ENCODE measurements around the gene MEG3.
A peak's percentile ranks its signal among the peaks of the same experiment; 100 is the strongest.

Gene MEG3

DNA sequence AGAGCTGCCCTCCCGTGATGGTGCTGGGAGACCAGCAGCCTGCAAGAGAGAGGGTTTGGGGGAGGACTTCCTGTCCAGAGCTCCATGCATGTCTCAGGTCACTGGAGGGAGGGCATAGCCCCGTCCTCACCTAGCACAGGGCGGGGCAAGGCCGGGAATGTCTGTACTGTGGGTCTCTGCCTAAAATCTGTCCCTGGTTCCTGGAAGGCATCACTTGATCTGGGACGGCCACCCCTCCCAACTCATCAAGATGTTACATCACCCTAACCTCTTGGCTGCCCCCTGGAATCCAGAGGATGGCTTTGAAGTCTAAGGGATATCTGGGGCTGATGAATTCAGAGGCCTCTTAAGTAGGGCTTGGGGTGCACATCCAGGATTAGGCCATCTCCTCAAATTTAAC is 37.0 kb upstream of the MEG3 start:
- H3K4me3 ChIP-seq (replicated peaks; ENCODE audit: low read depth, low read length) = no peak overlapping the region
- DNase-seq (ENCODE audit: low read depth) = no peak
- no peak for TF ChIP-seq CTCF (IDR thresholded peaks at IDR 0.05; ENCODE audit: low read length, missing control alignments)

- no peak for DNase-seq (ENCODE audit: low read depth)
- no peak overlapping the region for H3K4me3 ChIP-seq (replicated peaks; ENCODE audit: low read depth, low read length)
- TF ChIP-seq CTCF (IDR thresholded peaks at IDR 0.05; ENCODE audit: low read length, missing control alignments) = no peak
These were observed 36.2 kb upstream of the MEG3 start for GRCh38 chr14:100789460-100790417.

DNA sequence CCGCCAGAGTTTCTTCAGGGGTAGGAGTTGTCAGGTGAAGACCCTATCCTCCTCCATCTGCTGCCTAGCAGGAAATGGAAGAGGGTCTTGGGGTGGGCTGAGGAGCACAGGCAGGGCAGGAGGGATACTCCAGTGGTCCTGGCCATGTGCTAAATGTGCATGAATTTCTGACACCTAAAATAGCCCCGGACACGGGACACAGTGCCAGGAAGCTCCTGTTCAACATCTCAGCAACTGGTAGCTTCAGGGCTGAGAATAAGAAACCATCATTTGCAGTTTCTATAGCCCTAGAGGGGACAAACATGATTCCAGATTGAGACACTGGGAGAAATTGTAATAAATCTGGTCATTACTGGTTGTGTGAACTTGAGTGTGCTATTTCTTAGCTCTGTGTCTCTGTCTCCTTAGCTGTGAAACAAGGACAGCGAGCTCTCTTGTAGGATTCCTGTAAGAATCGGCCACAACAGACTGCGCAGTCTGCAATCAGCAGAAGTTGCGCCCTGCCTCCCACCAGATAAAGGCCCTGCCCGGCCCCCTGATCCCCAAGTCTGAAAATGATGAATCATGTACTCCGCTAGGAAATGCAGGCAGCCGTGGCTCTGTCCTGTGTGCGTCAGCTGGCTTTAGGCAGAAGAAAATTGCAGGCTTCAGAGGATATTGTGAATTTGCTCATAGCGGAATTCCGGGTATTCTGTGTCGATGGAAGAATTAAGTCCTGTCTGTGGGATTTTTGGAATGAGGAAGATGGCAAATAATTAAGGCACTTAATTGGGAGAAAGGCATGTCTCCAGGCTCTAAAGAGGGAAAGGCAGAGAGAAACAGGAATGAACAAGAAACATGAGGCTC is 35.2 kb upstream of the MEG3 start:
- no peak for TF ChIP-seq CTCF (IDR thresholded peaks at IDR 0.05; ENCODE audit: low read length, missing control alignments)
- peak; percentile 86 for DNase-seq (ENCODE audit: low read depth)
- no peak overlapping the region for H3K4me3 ChIP-seq (replicated peaks; ENCODE audit: low read depth, low read length)

GRCh38 chr14:100791348-100791735 is 34.6 kb upstream of the MEG3 start:
- no peak for TF ChIP-seq CTCF (IDR thresholded peaks at IDR 0.05; ENCODE audit: low read length, missing control alignments)
- H3K4me3 ChIP-seq (replicated peaks; ENCODE audit: low read depth, low read length) = no peak overlapping the region
- DNase-seq (ENCODE audit: low read depth) = no peak

DNA sequence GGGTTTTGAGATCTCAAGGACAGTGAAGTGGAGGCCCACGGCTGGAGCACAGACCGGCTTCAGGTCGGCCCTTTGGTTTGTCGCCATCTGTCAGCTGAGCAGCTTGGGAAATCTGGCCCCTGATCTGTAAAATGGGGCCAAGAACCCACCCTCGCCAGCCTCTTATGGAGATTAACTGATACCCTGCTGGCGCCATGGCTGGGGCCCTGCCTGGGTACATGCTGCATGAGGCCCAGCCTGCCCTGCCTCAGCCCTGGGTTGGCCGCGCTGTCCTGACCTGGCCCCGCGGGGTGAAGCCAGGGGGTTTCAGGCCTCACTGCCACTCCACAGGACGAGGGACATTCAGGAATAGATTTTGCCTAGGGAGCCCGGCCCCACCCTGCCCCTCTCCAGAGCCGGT is 33.9 kb upstream of the MEG3 start:
- no peak for TF ChIP-seq CTCF (IDR thresholded peaks at IDR 0.05; ENCODE audit: low read length, missing control alignments)
- DNase-seq (ENCODE audit: low read depth) = no peak
- no peak overlapping the region for H3K4me3 ChIP-seq (replicated peaks; ENCODE audit: low read depth, low read length)

DNA sequence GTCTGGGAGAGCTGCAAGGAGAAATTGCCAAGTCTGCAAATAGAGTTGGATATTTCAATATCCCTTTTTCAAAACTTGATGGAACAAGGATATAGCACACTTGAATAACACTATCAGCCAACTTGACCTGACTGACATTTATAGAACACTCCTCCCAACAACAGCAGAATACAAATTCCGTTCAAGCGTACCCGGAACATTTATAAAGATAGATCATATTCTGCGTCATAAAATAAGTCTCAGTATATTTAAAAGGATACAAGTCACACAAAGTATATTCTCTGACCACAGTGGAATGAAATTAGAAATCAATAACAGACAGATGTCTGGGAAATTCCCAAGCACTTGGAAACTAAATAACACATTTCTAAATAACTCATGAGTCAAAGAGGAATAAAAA is 29.0 kb upstream of the MEG3 start:
- DNase-seq (ENCODE audit: low read depth) = no peak
- no peak for TF ChIP-seq CTCF (IDR thresholded peaks at IDR 0.05; ENCODE audit: low read length, missing control alignments)
- no peak overlapping the region for H3K4me3 ChIP-seq (replicated peaks; ENCODE audit: low read depth, low read length)
